ENCODE data around the gene TBKBP1. TPM values are rescaled to one million over a fixed set of nuclear protein-coding genes. Genes with fewer than 3 reads are reported as not detected.

Gene TBKBP1
- total RNA-seq, 1 experiment from 2014 or later, result 33.2 TPM

- H3K23ac ChIP-seq (ENCODE audit: insufficient read length, low read depth, low read length), result no peak overlapping the region
- H2AFZ ChIP-seq (ENCODE audit: low read length), result no peak overlapping the region
- no peak for DNase-seq
- H3K79me1 ChIP-seq (ENCODE audit: insufficient read depth, low read depth, low read length, poor library complexity, severe bottlenecking), result peaks cover 9% of the 10 kb centered on the region
- H2BK12ac ChIP-seq (ENCODE audit: insufficient read length, low read depth, low read length), result no peak overlapping the region
- Mint-ChIP-seq H3K4me1 (peaks cover 34 to 44% of the 10 kb centered on the region in 2 experiments), H3K36me3 (ENCODE audit: insufficient read depth in 1 of 3, low read depth in 3 of 3) (peaks cover 50 to 61% (median 57%) of the 10 kb centered on the region in 3 experiments), H3K4me3 (peak overlapping the region; percentile 89), H3K27ac (peak overlapping the region in 1 of 3 experiments; percentile 55; a peak in 4 of 7 replicates), H3K9me3 (no peaks in the 10 kb centered on the region; a peak in 1 of 5 replicates), H3K27me3 (ENCODE audit: low read depth) (no peaks in the 10 kb centered on the region)
- no peaks in the 10 kb centered on the region for H3K4me1 ChIP-seq (ENCODE audit: insufficient read depth, low read length)
- no peak overlapping the region for H2AK5ac ChIP-seq (ENCODE audit: insufficient read length, low read length)
- H3K23me2 ChIP-seq (ENCODE audit: insufficient read length, low read depth, low read length, poor library complexity, severe bottlenecking), result peaks cover 11% of the 10 kb centered on the region
- H4K20me1 ChIP-seq (ENCODE audit: control insufficient read depth, insufficient read depth, insufficient read length), result no peaks in the 10 kb centered on the region
- no CpG with 5 or more reads among the region's 2 CpGs for WGBS (ENCODE audit: extremely low coverage, insufficient read length, low lambda C conversion rate)
- no peak overlapping the region for H4K8ac ChIP-seq (replicated peaks; ENCODE audit: insufficient read length, low read depth, low read length)
- H3K27me3 ChIP-seq (ENCODE audit: insufficient read depth, low read length), result no peaks in the 10 kb centered on the region
- H3K18ac ChIP-seq (ENCODE audit: insufficient read length, low read depth, low read length), result no peak overlapping the region
- H3K4ac ChIP-seq (ENCODE audit: low read depth, low read length), result no peak overlapping the region
- H2BK15ac ChIP-seq (ENCODE audit: low read depth, low read length), result no peak overlapping the region
- no peak overlapping the region for H3K56ac ChIP-seq (ENCODE audit: insufficient read length, low read depth, low read length)
- peaks cover 29% of the 10 kb centered on the region for H3K79me2 ChIP-seq (ENCODE audit: insufficient read depth, low read length)
- no peak overlapping the region for H4K5ac ChIP-seq (ENCODE audit: insufficient read length, low read depth, low read length)
- H4K91ac ChIP-seq (ENCODE audit: insufficient read length, low read depth, low read length), result no peak overlapping the region
- no peak overlapping the region for H2BK120ac ChIP-seq (ENCODE audit: low read depth, low read length, poor library complexity, severe bottlenecking)
- no peak overlapping the region for H3K27ac ChIP-seq (ENCODE audit: insufficient read length, low read depth, low read length)
- peak overlapping the region; percentile 89 for H3K4me2 ChIP-seq (ENCODE audit: insufficient read depth, insufficient read length, low read length)
- H3K9me3 ChIP-seq (ENCODE audit: control insufficient read depth, low read depth, low read length), result no peaks in the 10 kb centered on the region
- H3T11ph ChIP-seq (ENCODE audit: low read length), result no peak overlapping the region
- no peak overlapping the region for H2BK20ac ChIP-seq (ENCODE audit: low read depth, low read length, poor library complexity, severe bottlenecking)
- H3K9ac ChIP-seq (ENCODE audit: extremely low read depth, insufficient read length, low read length), result peak overlapping the region; percentile 45
- no peak overlapping the region for H2BK5ac ChIP-seq (ENCODE audit: insufficient read length, low read length)
- H3K14ac ChIP-seq (ENCODE audit: insufficient read depth, low read length), result no peak overlapping the region
- TF ChIP-seq CTCF (conservative IDR thresholded peaks at IDR 0.05), result no peak
Measured at GRCh38 chr17:47651704-47652103, 42.3 kb upstream of the TBKBP1 start.

Data from H9 (cell line).